Stimulated activated CD8-positive, alpha-beta memory T cell treated with anti-CD3 and anti-CD28 coated beads, Interleukin-12 subunit alpha, Interleukin-12 subunit beta, amount 100 ng/mL, for 1 hour (primary cell): ENCODE results near the gene SYCN.
"Not testable (repeated sequence)": the region's sequence is repeated elsewhere in the genome, so short reads cannot be mapped to it uniquely, and the experiment has no call there.

Source experiments
- DNase-seq: peaks from one replicate; pipeline ENCODE4 v3.0.0-alpha.2; 2020; ENCODE audit warnings: low read depth

The SYCN gene, protein sequence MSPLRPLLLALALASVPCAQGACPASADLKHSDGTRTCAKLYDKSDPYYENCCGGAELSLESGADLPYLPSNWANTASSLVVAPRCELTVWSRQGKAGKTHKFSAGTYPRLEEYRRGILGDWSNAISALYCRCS

DNA sequence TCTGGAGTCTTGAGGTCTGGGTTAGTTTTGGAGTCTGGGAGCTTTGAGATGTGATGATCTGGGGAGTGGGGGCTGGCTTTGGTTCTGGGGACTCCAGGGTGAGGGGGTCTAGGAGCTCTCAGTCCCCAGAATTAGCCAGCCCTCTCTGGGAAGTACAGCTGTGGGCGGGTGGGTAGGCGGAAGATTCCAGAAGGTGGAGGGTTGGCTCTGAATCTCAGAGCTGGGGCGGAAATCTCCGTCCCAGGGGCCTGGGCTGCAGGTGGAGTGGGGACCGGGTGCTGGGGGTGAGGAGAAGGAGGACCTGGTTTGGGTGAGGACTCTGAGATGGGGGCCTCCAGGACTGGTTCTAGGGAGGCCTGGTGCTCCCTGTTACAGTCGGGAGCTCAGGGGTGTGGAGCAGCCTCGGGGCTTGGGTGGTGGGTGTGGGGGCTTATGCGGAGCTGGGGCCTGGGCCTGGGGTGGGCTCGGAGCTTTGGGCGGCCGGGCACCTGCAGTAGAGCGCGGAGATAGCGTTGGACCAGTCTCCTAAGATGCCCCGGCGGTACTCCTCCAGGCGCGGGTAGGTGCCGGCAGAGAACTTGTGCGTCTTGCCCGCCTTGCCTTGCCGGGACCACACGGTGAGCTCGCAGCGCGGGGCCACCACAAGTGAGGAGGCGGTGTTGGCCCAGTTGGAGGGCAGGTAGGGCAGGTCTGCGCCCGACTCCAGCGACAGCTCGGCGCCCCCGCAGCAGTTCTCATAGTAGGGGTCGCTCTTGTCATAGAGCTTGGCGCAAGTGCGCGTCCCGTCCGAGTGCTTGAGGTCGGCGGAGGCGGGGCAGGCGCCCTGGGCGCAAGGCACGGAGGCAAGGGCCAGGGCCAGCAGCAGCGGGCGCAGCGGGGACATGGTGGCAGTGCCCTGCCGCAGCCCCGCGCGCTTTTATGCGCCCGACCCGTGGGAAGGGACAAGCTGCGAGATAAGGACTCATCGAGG is at the start of gene SYCN:
Gene SYCN, minus strand, starts transcription at position 892 of the 970 bp plus-strand sequence. Its CDS starts 9 bp downstream, at position 883.
- DNase-seq = no peak

DNA sequence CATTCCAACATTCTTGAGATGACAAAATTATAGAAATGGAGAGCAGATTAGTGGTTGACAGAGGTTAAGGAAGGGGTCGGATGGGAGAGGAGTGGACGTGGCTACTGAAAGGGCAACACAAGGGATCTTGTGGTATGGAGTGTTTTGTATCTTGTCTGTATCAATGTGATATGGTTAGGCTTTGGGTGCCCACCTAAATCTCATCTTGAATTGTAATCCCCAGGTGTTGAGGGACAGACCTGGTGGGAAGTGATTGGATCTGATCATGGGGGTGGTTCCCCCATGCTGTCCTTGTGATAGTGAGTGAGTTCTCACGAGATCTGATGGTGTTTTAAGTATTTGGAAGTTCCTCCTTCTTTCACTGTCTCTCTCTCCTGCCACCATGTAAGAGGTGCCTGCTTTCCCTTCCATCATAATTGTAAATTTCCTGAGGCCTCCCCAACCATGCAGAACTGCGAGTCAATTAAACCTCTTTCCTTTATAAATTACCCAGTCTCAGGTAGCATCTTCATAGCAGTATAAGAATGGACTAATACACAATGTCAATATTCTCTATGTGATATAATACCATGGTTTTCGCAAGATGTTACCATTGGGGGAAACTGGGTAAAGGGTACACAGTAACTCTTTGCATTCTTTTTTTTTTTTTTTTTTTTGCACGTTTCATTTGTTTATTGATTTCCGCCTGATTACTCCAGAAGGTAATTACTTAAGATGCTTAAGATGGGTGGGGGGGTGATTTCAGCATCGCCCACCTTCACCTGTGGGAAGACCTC is 49.5 kb upstream of the SYCN start:
- no peak for DNase-seq

DNA sequence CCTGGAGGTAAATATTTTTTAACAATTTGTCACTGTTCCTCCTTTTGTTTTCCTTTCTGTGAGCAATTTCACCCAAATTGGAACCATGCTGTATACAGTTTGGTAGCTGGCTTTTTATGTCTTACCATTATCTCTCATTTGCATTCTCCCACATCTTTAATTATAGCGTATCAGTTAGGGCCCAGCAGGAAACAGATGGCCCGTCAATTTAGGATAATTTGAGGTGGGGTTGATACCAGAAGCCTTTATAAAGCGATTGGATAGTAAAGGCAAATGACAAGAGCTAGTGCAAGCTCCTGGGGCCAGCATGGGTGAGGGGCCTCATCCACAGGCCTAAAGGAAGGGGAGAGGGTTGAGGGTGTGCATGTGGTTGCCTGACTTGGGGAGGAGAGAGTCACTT is 48.4 kb upstream of the SYCN start:
- no peak for DNase-seq

DNA sequence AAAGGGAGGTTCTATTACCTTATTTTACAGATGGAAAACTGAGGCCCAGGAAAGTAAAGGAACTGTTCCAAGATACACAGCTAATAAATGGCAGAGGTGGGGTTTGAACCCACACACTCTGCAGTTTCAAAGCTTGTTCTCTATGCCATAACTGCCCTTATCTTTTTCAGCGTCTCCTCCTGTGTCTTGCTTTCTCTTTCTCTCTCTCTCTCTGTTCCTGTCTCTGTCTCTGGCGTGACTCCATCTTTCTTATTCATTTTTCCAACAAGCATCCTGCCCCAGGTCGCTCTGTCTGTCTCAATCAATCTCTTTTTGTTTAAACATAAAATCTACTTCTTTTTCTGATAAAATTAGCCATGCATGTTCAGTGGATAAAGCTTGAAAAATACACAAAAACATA is 47.8 kb upstream of the SYCN start:
- no peak for DNase-seq

DNA sequence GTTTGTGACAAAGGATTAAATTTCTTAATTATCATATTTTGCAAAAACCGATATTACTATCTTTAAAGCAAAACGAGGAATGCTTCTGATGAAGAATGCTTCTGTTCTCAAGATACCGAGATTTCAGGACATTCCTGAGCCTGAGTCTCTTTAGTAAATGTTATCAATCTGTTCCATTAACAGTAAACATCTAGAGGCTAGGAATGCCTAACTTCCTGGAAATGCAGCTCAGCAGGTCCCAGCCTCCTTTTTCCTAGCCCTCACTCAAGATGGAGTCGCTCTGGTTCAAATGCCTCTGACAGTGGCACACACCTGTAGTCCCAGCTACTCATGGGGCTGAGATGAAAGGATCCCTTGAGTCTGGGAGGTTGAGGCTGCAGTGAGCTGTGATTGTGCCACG is 47.0 kb upstream of the SYCN start:
- DNase-seq = no peak

DNA sequence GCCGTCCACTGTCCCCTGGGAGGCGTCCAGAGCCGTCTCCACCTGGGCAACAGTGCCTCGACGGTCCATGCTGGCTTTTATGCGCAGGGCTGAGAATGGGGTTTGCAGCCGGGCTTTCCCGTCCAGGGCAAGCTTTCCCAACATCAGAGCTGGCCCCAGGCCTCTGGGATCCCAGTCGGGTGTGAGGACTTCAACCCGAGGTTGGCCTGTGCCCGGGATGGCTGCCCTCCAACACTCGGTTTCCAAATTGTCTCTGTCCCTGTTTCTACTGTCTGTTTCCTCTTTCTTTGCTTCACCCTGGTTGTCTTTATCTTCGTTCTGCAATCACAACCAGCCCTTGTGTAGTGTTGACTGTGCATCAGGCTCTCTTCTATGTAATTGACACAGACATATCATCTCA is 44.7 kb upstream of the SYCN start, which contains the start of gene IFNL4:
Gene IFNL4, minus strand, starts transcription at position 51 of the 400 bp plus-strand sequence.
- no peak for DNase-seq

DNA sequence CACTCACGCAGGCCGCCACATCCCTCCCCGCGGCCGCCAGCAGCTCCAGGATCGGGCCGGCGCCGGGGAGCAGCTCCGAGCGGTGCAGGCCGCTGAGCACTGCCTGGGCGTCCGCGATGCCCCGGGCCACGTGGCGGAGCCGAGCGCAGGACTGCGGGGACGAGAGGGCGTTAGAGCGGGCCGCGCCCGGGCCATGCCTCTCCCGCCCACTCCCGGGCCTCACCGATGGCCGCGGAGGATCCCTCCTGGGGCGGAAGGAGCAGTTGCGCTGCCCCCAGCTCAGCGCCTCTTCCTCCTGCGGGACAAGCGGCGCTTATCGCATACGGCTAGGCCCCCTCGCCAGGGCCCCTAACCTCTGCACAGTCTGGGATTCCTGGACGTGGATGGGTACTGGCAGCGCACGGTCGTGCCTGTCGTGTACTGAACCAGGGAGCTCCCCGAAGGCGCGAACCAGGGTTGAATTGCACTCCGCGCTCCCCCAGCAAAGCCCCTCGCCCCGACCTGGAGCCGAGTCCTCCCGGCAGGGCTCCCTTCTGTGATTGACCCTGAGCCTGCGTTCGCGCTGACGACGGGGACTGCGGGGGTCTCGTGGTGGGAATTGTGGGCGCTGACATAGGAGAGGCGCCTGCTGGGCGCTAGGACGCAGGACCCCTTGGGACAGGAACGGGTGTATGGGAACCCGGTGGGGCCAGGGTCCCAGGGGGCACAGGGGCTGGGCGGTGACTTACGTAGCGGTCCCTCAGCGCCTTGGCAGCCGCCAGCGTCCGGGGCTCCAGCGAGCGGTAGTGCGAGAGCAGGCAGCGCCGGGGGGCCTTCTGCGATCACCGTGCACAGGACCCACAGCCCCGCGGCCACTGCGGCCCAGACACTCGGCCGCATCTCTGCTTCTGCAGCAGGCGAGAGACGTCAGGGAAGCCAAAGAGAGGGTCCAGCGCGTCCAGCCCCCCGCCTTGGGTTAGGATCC is 43.9 kb upstream of the SYCN start:
- DNase-seq = no peak

DNA sequence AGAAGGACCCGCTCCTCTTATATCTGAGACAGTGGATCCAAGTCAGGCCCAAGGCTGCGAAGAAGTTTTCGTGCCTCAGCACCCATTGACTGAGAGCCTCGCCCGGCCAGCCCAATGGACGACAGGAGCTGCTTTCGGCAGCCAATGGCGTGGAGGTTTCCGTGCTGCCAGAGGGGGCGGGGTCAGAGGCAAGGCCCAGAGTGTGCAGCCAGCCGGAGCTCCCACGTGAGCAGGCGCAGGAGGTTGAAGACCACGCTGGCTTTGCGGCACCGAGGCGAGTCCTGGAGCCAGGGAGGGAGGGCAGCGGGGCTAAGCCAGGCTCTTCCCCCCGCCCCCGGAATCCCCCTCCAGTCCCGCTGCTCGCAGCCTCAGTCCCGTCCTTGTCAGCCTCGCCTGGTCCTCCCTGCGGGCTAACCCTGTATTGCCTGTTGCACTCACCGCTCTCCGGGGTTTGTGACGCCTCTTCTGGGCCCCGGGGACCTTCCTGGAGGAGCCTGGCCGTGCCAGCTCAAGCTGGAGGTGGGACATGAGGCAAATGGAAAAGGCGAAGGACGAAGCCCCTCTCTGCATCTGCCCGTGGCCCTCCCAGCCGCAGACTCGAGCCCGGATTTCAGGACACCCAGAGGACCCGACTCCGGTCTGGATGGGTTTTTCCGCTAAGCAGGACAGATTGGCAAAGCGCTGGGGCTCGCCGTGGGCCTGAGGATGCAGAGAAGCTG is 43.0 kb upstream of the SYCN start:
- DNase-seq = no peak

DNA sequence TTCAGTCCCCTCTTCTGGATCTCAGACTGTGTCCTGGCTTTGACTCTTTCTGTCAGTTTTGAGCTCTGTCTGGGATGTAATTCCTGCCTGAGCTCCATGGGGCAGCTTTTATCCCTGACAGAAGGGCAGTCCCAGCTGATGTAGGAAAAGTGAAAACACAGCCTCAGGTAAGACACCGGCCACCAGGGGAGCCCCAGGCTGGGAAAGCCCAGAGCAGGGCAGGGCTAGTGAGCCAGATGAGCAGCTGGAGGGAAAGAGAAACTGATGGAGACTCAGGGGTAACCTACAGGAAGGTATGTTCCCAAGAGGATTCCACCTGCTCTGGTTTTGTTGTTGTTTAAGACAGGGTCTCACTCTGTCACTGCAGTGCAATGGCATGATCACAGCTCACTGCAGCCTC is 41.1 kb upstream of the SYCN start:
- not testable (repeated sequence) for DNase-seq

DNA sequence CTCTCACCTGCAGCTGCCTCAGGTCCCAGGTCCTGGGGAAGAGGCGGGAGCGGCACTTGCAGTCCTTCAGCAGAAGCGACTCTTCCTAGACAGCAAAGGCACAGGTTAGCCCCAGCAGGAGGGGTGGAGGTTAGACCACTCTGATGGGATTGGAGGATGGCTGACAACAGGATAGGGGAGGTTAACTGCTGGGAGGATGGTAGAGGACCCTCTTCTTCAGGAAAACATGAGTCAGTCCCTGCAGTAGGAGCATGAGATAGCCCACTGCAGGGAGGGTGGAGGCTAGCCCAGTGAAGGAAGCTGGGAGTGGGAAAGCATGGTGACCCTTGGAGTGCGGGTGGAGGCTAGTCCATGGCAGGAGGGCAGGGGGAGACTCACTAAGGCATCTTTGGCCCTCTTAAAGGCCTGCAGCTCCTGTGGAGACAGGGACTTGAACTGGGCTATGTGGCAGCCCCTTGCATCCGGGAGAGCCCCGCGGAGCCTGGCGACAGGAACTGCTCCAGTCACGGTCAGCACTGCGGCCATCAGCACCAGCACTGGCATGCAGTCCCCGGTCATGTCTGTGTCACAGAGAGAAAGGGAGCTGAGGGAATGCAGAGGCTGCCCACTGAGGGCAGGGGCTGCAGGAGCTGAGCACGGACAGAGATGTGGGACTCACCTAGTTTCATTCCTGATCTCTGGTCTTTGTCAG is 40.5 kb upstream of the SYCN start, which contains the start of gene IFNL3:
Gene IFNL3, minus strand, starts transcription at position 597 of the 691 bp plus-strand sequence. Its CDS starts 39 bp downstream, at position 558.
- DNase-seq = not testable (repeated sequence)

DNA sequence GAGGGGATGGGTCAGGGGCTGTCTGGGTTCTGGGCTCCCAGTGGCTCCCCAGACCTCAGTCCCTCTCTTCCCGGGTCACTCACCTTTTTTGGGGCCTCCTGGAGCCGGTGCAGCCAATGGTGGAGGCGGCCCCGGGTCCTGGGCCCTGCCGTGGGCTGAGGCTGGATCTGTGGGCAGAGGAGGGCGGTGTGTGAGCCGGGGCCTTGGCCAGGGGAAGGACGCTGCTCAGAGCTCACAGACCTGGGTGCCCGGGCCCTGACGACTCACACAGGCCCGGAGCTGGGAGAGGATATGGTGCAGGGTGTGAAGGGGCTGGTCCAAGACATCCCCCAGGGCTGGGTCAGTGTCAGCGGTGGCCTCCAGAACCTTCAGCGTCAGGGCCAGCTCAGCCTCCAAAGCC is 39.7 kb upstream of the SYCN start:
- not testable (repeated sequence) for DNase-seq

DNA sequence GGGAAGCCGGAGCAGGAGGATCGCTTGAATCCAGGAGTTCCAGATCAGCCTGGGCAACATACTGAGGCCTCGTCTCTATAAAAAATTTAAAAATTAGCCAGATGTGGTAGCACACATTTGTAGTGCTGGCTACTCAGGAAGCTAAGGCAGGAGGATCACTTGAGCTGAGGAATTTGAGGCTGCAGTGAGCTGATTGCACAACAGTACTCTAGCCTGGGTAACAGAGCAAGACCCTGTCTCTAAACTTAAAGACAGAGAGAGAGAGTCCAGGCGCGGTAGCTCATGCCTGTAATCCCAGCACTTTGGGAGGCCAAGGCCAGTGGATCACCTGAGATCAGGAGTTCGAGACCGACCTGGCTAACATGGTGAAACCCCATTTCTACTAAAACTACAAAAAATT is 36.4 kb upstream of the SYCN start:
- DNase-seq = no peak

DNA sequence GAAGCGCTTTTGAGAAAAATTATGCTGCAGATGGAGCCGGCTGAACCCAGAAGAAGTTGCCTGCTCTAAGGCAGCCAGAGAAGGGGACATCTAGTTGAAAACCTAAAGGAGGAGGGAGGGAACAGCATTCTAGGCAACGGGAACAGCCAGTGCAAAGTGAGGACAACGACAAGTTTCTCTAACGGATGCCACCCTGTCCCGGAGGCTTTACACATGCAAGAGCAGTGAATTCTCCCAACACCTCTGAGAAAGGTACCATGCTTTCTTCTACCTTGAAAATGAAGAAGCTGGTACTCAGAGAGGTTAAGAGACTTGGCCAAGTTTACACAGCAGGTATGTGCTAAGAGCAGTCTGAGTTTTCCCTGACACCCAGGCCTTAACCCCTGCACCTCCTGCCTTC is 34.9 kb upstream of the SYCN start:
- no peak for DNase-seq

DNA sequence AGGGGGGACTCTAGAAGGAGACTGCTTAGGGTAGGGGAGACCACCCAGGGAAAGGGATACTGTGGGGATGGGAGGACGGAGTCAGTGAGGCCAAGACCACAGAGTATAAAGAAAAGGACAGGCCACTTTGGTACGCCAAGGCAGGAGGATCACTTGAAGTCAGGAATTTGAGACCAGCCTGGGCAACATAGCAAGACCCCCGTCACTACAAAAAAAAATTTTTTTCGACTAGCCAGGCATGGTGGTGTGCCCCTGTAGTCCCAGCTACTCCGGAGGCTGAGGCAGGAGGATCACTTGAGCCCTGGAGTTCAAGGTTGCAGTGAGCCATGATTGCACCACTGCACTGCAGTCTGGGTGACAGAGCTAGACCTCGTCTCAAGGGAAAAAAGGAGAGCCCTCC is 34.1 kb upstream of the SYCN start:
- DNase-seq = no peak

DNA sequence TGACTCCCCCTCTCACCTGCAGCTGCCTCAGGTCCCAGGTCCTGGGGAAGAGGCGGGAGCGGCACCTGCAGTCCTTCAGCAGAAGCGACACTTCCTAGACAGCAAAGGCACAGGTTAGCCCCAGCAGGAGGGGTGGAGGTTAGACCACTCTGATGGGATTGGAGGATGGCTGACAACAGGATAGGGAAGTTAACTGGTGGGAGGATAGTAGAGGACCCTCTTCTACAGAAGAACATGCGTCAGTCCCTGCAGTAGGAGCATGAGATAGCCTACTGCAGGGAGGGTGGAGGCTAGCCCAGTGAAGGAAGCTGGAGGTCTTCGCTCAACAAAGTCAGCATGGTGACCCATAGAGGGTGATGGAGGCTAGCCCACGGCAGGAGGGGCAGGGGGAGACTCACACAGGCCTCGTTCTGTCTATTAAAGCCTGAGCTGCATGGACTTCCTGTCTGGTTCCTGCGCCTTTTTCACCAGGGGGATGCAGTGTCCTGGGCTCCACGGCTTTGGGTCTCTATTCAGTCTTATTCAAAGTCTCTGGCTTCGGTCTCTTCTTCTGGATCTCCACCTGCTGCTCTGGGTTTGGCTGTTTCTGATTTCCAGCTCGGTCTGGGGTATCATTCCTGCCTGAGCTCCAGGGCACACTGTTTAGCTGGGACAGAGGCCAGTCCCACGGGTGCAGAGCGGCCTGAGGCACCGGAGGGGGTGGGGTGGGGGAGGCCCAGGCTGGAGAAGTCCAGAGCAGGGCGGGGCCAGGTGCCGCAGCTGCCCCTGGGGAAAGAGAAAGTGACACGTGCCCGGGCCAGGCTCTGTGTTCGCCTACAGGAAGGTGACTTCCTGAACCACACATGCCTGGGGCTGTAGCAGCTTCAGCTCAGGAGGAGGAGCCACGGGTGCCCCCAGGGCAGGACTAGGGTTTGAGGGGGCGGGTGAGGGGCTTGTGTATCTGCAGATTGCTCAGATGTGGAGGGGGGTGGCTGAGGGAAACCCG is 33.4 kb upstream of the SYCN start:
- no peak for DNase-seq

DNA sequence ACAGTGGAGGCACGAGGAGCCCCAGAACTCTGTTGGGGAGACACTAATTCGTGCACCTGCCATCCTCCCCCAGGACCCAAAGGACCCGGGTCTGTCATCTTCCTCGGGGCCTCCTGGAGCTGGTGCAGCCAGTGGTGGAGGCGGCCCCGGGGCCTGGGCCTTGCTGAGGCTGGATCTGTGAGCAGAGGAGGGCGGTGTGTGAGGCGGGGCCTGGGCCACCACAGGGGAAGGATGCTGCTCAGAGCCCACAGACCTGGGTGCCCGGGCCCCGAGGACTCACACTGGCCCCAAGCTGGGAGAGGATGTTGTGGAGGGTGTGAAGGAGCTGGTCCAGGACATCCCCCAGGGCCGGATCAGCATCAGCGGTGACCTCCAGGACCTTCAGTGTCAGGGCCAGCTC is 32.5 kb upstream of the SYCN start:
- no peak for DNase-seq

DNA sequence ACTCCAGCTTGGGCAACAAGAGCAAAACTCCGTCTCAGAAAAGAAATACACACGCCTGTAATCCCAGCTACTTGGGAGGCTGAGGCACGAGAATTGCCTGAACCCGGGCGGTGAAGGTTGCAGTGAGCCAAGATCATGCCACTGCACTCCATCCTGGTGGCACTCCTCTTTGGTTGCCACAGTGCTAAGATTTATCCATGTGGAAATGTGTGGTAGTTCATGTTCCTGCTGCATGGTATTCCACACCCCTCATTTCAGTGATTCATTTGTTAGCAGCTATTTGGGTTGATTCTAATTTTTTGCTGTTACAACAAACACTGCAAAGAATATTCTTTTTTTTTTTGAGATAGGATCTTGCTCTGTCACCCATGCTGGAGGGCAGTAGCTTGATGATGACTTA is 28.6 kb upstream of the SYCN start:
- no peak for DNase-seq

DNA sequence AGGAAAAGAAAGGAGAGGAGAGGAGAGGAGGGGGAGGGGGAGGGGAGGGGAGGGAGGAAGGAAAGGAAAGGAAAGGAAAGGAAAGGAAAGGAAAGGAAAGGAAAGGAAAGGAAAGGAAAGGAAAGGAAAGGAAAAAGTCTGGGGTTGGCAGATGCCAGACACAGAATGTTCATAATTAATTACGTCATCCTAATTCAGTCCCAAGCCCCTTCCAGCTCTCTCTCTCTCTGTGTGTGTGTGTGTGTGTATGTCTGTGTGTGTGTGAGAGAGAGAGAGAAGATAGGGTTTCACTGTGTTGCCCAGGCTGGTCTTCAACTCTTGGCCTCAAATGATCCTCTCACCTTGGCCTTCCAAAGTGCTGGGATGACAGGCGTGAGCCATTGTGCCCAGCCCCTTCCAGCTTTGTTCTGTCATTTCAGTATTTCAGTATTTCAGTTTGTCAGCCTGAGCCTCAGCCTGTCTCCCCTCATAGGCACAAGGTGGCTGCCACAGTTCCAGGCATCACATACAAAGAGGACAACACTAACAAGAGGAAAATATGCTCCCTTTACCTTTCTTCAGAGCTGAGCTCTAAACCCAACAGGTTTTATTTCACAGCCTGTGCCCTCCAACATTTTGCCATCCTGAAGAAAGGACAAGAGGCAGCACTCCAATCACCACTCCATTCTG is 26.2 kb upstream of the SYCN start:
- no peak for DNase-seq
